ENCODE measurements around the gene EHMT1. TPM values are rescaled to one million over a fixed set of nuclear protein-coding genes. Genes with fewer than 3 reads are reported as not detected.

The EHMT1 gene
- total and polyA plus RNA-seq, 9 of the 15 experiments (the other 6 are each of a cell fraction or from before 2014, with no cell fraction given), result 2.2 to 76.0 (median 36.4) TPM

DNA sequence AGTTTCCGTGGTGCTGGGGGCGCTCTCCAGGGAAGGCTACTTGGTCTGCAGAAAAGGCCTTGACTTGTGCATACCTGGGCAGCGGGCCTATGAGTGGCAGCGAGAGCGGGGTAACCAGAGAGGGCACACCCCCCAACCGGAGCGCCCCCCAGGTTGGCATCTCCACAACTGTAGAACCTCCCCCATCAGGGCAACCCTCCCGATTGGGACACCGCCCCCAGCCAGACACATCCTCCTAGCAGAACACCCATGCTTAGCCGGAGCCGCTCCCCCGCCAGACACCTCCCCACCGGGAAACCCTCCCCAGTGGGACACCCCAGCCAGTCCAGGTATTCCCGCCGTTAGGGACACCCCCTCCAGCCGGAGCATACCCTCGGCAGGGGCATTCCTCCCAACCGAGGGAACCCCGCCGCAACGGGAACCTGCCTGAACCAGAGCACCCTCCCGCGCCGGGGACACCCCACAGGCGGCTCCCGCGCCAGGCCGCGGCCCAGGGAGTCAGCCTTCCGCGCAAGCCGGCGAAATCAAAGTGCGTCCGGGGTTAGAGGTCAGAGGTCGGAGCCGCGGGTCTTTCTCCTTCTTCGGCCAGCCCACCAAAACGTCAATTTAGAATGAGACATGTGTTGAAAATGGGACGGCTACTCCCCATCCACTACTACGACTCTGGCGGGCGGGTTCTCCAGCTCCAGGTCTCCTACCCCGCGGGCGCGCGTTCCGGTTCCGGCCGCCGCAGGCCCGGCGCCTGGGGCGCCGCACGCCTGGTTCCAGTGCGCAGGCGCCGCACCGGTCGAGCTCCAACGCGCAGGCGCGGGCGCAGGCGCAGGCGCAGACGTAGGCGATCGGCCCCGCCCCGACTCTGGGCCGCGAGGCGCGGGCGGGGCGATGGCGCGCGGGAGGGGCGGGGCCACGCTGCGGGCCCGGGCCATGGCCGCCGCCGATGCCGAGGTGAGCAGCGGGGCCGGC is at the start of gene EHMT1 (continued):
- TF ChIP-seq ZEB2 (IDR thresholded peaks at IDR 0.05) (0 out of 2 replicates have a peak, but pooled peaks have one; percentile 21), NFATC3 (IDR thresholded peaks at IDR 0.05) (no peak), RAD51 (IDR thresholded peaks at IDR 0.05; ENCODE audit: borderline replicate concordance, low read depth) (no peak), MAFK (IDR thresholded peaks at IDR 0.05; ENCODE audit: low read length) (no peak), SPI1 (IDR thresholded peaks at IDR 0.05; ENCODE audit: borderline replicate concordance, low read depth, low read length) (no peak), NFE2L1 (tag; IDR thresholded peaks at IDR 0.05; ENCODE audit: borderline replicate concordance, low read depth) (no peak), ZNF239 (CRISPR knock-in tag; IDR thresholded peaks at IDR 0.05) (no peak), GABPB2 (CRISPR knock-in tag; conservative IDR thresholded peaks at IDR 0.05) (no peak), ZNF444 (CRISPR knock-in tag; IDR thresholded peaks at IDR 0.05) (no peak), ZNF766 (CRISPR knock-in tag; conservative IDR thresholded peaks at IDR 0.05) (no peak), TRIM28 (IDR thresholded peaks at IDR 0.05) (no peak), IRF2 (CRISPR knock-in tag; IDR thresholded peaks at IDR 0.05) (no peak), FIP1L1 (IDR thresholded peaks at IDR 0.05; ENCODE audit: low read depth, low read length, poor library complexity, severe bottlenecking) (peak; percentile 62), SIRT6 (IDR thresholded peaks at IDR 0.05; ENCODE audit: low read depth, low read length) (no peak), STAT5B (CRISPR knock-in tag; IDR thresholded peaks at IDR 0.05) (no peak)
- TF ChIP-seq, protein P1, sequence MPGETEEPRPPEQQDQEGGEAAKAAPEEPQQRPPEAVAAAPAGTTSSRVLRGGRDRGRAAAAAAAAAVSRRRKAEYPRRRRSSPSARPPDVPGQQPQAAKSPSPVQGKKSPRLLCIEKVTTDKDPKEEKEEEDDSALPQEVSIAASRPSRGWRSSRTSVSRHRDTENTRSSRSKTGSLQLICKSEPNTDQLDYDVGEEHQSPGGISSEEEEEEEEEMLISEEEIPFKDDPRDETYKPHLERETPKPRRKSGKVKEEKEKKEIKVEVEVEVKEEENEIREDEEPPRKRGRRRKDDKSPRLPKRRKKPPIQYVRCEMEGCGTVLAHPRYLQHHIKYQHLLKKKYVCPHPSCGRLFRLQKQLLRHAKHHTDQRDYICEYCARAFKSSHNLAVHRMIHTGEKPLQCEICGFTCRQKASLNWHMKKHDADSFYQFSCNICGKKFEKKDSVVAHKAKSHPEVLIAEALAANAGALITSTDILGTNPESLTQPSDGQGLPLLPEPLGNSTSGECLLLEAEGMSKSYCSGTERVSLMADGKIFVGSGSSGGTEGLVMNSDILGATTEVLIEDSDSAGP (CRISPR knock-in tag; IDR thresholded peaks at IDR 0.05), result no peak
- TF ChIP-seq, protein P2, sequence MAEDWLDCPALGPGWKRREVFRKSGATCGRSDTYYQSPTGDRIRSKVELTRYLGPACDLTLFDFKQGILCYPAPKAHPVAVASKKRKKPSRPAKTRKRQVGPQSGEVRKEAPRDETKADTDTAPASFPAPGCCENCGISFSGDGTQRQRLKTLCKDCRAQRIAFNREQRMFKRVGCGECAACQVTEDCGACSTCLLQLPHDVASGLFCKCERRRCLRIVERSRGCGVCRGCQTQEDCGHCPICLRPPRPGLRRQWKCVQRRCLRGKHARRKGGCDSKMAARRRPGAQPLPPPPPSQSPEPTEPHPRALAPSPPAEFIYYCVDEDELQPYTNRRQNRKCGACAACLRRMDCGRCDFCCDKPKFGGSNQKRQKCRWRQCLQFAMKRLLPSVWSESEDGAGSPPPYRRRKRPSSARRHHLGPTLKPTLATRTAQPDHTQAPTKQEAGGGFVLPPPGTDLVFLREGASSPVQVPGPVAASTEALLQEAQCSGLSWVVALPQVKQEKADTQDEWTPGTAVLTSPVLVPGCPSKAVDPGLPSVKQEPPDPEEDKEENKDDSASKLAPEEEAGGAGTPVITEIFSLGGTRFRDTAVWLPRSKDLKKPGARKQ (CRISPR knock-in tag; IDR thresholded peaks at IDR 0.05), result no peak
- TF ChIP-seq, protein P3, sequence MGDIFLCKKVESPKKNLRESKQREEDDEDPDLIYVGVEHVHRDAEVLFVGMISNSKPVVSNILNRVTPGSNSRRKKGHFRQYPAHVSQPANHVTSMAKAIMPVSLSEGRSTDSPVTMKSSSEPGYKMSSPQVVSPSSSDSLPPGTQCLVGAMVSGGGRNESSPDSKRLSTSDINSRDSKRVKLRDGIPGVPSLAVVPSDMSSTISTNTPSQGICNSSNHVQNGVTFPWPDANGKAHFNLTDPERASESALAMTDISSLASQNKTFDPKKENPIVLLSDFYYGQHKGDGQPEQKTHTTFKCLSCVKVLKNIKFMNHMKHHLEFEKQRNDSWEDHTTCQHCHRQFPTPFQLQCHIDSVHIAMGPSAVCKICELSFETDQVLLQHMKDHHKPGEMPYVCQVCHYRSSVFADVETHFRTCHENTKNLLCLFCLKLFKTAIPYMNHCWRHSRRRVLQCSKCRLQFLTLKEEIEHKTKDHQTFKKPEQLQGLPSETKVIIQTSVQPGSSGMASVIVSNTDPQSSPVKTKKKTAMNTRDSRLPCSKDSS (IDR thresholded peaks at IDR 0.05; ENCODE audit: low read depth, partially characterized antibody), result no peak
- TF ChIP-seq, protein P4, sequence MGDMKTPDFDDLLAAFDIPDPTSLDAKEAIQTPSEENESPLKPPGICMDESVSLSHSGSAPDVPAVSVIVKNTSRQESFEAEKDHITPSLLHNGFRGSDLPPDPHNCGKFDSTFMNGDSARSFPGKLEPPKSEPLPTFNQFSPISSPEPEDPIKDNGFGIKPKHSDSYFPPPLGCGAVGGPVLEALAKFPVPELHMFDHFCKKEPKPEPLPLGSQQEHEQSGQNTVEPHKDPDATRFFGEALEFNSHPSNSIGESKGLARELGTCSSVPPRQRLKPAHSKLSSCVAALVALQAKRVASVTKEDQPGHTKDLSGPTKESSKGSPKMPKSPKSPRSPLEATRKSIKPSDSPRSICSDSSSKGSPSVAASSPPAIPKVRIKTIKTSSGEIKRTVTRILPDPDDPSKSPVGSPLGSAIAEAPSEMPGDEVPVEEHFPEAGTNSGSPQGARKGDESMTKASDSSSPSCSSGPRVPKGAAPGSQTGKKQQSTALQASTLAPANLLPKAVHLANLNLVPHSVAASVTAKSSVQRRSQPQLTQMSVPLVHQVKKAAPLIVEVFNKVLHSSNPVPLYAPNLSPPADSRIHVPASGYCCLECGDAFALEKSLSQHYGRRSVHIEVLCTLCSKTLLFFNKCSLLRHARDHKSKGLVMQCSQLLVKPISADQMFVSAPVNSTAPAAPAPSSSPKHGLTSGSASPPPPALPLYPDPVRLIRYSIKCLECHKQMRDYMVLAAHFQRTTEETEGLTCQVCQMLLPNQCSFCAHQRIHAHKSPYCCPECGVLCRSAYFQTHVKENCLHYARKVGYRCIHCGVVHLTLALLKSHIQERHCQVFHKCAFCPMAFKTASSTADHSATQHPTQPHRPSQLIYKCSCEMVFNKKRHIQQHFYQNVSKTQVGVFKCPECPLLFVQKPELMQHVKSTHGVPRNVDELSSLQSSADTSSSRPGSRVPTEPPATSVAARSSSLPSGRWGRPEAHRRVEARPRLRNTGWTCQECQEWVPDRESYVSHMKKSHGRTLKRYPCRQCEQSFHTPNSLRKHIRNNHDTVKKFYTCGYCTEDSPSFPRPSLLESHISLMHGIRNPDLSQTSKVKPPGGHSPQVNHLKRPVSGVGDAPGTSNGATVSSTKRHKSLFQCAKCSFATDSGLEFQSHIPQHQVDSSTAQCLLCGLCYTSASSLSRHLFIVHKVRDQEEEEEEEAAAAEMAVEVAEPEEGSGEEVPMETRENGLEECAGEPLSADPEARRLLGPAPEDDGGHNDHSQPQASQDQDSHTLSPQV (IDR thresholded peaks at IDR 0.05), result peak; percentile 15; the same call in 1 of the 2 replicates
